Tibial artery (tissue), 4 donors: Measurements from ENCODE around the gene INTS7.

ENCODE experiments used
- DNase-seq, 2 donors: peaks; one replicate each; pipeline ENCODE4 v3.0.0-alpha.2; 2019
- H3K27ac ChIP-seq, 2 donors: fragments of 200-600 bp; sonication (generic) in 1 of 2; 1 replicate in 1 of 2; 2 replicates in 1 of 2; pipeline ENCODE4 v1.5.1; 2018 to 2019; ENCODE audit warnings: mild to moderate bottlenecking in 1 of 2
- H3K27me3 ChIP-seq, 2 donors: fragments of 200-600 bp; sonication (generic) in 1 of 2; one replicate each; pipeline versions ENCODE4 v1.5.1 to v1.6.0; 2016 to 2019
- H3K36me3 ChIP-seq, 3 donors: fragments of 200-600 bp; sonication (generic) in 2 of 3; one replicate each; pipeline ENCODE4 v1.5.1; 2016 to 2019; ENCODE audit warnings: mild to moderate bottlenecking in 2 of 3
- H3K4me1 ChIP-seq, 4 donors: fragments of 200-600 bp; sonication (generic) in 2 of 4; 1 replicate in 3 of 4; 2 replicates in 1 of 4; pipeline ENCODE4 v1.5.1; 2016 to 2019
- H3K4me3 ChIP-seq, 2 donors: fragments of 200-600 bp; sonication (generic) in 1 of 2; 1 replicate in 1 of 2; 2 replicates in 1 of 2; pipeline ENCODE4 v1.5.1; 2018 to 2019; ENCODE audit warnings: mild to moderate bottlenecking in 2 of 2
- H3K9me3 ChIP-seq, 3 donors: fragments of 200-600 bp; sonication (generic) in 1 of 3; one replicate each; pipeline ENCODE4 v1.5.1; 2016 to 2019
- CTCF ChIP-seq, 2 experiments: fragments of 200-600 bp in 1 of 2; fragments of 450-650 bp in 1 of 2; IDR thresholded peaks; one replicate each; pipeline ENCODE4 v1.5.1; 2017 to 2019; ENCODE audit warnings: antibody characterized with exemption in 2 of 2, mild to moderate bottlenecking in 1 of 2, moderate library complexity in 1 of 2
- intact Hi-C: fragments of 100-400 bp; cut with DNase I; formaldehyde crosslinking; loops from one replicate; pipeline ENCODE4 v1.15.0; 2023; ENCODE audit warnings: low total_unique reads

The INTS7 gene

DNA sequence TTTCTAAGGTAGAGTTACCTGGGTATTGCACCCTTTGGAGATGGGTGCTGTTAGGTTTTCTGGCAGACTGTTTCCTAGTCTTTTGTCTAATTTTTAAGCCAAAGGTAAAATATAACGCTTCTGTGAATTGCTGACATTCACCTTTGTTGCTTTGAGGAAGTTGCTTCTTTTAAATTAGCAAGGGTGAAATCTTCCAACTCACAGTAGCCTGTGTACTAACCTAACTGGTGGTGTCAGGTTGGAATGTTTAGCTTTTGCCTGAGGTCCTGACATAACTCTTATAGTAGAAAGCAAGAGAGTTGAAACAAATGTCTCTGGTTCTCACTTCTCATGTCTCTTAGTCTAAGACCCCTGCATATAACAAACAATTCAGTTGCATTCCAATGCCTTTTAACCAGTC, 143.6 kb downstream of the INTS7 start:
- no peak for DNase-seq
- Histone ChIP-seq H3K9me3 (no peaks in the 10 kb centered on the region), H3K4me3 (no peak overlapping the region), H3K4me1 (no peaks in the 10 kb centered on the region), H3K27ac (no peak overlapping the region), H3K36me3 (no peaks in the 10 kb centered on the region), H3K27me3 (no peaks in the 10 kb centered on the region)
- TF ChIP-seq CTCF (IDR thresholded peaks at IDR 0.05) = no peak
- intact Hi-C loops = no loop called here
